Stimulated activated CD4-positive, alpha-beta T cell treated with anti-CD3 and anti-CD28 coated beads, Interleukin-4, amount 100 ng/mL, for 48 hours (primary cell): ENCODE measurements around the gene FAM118B.
"Not testable (repeated sequence)": the region's sequence is repeated elsewhere in the genome, so short reads cannot be mapped to it uniquely, and the experiment has no call there.

Experiments
- DNase-seq, 2 donors: peaks; one replicate each; pipeline ENCODE4 v3.0.0-alpha.2; 2020; ENCODE audit warnings: low read depth in 2 of 2

Gene FAM118B

DNA sequence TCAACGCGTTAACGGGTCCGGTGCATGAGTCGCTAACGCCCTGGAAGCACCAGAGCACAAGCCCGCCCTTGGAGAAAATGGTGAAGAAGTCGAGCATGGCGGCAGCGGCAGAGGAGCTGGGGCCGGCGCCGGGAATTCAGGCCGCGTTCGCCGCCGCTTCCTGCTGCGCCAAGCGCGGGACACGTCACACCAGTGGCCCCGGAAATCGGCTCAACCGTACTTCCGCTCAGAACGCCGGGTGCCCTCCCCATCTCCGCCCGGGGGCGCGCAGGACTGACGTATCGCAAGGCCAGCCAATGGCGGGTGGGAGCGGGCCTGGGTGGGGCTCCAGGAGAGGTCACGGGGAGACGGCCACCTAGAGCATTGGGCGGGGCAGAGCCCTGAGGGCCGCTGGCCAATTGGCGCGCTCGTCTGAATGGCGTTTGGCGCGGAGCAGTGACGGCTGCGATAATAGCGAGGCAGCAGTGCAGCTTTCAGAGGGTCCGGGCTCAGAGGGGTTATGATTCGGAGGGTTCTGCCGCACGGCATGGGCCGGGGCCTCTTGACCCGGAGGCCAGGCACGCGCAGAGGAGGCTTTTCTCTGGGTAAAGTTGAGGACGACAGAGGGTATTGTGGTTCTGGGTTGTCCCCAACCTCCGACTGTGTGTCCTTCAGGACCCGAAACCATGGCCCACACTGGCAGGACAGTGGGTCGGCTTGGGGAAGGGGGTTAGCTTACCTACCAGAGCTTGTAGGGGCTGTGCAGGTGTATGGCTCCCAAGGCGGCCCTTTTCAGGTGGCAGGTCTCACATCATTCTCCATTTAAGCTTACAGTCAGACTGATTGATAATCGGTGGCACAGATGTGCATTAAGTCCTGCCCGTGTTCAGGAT is 57.4 kb downstream of the FAM118B start, which contains the start of the genes FOXRED1 and SRPRA:
FOXRED1 (plus strand) TSS at position 447 of the 872 bp plus-strand sequence; CDS start at position 500, 53 bp downstream.
SRPRA (minus strand) TSS at position 188 of the 872 bp plus-strand sequence; CDS start at position 97, 91 bp downstream.
- DNase-seq: peak; percentile 99 to 100

GRCh38 chr11:126277322-126277721 is 65.7 kb downstream of the FAM118B start:
- no peak for DNase-seq

DNA sequence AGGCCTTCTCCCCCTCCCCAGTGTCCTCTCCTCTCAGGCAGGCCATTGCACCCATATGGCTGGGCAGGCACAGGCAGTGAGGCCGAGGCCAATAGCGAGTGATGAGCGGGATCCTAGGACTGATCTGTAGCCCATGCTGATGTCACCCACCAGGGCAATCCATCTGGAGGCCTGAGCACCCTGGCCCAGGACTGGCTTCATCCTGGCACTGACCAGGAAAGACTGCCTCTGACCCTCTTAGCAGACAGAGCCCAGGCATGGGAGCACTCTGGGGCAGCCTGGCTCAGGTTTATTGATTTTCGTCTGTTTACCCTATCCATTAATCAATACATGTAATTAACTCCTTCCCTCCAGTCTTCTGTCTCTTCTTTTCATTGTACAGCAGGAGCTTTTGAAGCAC is 66.2 kb downstream of the FAM118B start:
- no peak for DNase-seq

GRCh38 chr11:126279191-126279590 is 67.6 kb downstream of the FAM118B start:
- DNase-seq: no peak

DNA sequence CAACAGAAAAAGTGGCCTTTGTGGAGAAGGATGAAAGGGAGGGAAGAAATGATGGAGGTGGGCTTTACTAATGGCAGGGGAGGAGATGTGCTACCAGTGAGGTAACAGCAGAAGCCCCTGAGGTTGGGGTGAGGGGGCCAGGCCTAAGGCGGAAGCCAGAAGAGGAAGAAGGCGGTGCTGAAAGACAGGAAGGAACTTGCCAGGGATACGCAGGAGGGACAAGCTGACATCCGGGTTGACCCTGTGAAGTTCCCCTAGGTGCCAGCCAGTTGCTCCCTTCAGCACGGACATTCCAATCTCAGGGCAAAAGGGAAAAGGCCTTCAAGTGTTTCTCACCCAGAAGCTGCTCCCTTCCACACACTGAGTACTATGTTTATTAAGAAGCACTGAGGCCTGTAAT is 69.0 kb downstream of the FAM118B start:
- no peak for DNase-seq

DNA sequence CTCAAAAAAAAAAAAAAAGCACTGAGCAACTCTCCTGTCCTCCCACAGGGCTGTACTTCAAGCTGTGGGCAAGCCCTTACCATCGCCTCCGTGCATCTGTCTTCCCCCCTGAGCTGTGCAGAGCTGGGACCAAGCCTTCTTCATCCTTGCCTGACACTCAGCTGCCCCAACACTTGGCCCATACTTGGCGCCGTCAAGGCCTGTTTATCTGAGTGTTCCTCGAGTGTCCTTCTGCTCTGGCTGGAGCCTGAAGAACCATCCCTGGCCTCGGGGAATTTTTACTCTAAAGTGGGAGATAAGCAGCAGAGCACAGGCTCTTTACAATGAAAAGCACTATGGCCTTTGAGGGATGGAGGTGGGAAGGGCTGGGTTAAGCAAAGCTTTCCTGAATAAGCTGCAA is 69.7 kb downstream of the FAM118B start:
- DNase-seq: no peak

DNA sequence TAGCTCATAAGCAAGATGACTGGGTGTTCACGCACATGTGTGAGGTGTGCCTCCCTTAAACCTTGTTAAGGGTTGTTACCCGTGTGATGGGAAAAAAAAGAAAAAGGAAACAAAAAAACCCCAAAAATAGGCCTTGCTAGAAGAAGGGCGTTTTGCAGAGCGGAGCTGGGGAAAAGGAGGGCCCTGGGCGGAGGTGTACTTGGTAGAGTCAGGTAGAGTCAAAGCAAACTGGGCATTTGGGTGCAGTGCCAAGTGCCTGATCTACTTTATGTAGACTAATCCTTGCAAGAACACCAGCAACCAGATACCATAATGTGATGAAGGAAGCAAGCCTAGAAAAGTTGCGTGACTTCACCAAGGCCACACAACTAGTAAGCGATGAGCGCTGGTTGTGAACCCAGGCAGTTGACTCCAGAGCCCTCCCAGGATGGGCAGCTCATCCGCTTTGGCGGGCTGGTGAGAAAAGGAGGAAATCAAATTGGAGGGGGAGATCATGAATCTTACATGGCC is 70.1 kb downstream of the FAM118B start:
- DNase-seq: no peak

GRCh38 chr11:126282361-126282735 is 70.8 kb downstream of the FAM118B start:
- no peak for DNase-seq

GRCh38 chr11:126282736-126283591 is 71.4 kb downstream of the FAM118B start, which contains the start of gene TIRAP:
TSS of gene TIRAP (plus strand) at chr11:126283093. CDS start at chr11:126290895, 7,802 bp downstream.
- peak; percentile 37 to 40 for DNase-seq

GRCh38 chr11:126284829-126285228 is 73.2 kb downstream of the FAM118B start:
- peak; percentile 85 to 86 for DNase-seq

GRCh38 chr11:126288237-126288636 is 76.7 kb downstream of the FAM118B start:
- DNase-seq: no peak

- no peak for DNase-seq
Measured at GRCh38 chr11:126290887-126291286, 79.3 kb downstream of the FAM118B start.

GRCh38 chr11:126293726-126294125 is 82.1 kb downstream of the FAM118B start:
- DNase-seq: no peak

DNA sequence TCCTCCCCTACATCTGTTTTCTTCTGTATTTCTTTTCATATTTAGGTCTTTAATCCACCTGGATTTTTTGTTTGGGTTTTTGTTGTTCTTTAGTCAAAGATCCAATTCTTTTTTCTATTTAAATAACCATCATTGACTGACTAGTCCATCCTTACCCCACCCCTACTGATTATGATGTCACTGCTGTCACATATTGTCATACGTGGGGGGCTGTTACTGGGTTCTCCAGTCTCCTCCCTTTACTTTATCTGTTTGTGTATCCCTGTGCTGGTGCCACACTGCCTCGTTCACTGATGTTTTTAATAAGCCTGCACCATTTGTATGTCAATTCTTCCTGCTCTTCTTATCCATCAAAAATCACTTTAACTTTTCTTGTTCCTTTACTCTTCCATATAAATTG is 85.4 kb downstream of the FAM118B start:
- DNase-seq: no peak

- peak; percentile 74 to 84 for DNase-seq
Measured at GRCh38 chr11:126303623-126304456, 92.3 kb downstream of the FAM118B start, which contains the start of gene DCPS. TSS of gene DCPS (plus strand) at chr11:126304060. CDS start at chr11:126304081, 21 bp downstream.

GRCh38 chr11:126304457-126305075 is 93.0 kb downstream of the FAM118B start:
- no peak for DNase-seq

DNA sequence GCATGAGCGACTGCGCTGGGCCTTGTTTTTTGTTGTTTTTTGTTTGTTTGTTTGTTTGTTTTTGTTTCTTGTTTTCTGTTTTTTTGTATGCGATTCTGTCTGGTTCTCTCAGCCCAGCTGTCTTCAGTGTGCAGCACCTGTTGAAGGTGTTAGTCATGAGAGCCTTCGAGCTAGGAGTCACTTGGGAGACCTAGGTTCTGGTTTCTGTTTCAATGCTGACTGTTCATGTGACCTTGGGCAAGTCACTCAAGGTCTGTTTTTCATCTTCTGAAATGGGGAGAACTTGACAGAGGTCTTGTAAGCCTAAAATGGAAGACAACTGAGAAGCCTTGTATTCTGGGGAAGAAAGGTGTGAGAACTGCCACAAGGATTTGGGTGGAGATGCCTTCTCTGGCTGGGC is 94.1 kb downstream of the FAM118B start:
- DNase-seq: no peak

DNA sequence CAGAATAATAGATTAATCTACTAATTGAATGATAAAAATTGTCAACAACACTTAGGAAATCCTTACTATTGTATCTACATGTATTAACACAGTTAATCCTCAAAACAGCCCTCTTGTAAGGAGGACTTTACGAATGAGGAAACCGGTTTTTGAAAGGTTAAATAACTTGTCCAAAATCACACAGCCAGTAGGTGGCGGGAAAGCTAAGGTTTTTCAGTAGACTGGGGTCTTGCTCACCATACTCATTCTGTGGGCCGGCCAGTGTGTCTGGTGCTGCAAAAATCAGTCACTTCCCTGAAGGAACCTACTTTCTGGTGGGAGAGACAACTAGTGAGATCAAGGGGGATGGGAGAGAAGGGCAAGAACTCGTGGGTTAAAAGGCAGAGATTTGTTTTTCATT is 96.1 kb downstream of the FAM118B start:
- no peak for DNase-seq

DNA sequence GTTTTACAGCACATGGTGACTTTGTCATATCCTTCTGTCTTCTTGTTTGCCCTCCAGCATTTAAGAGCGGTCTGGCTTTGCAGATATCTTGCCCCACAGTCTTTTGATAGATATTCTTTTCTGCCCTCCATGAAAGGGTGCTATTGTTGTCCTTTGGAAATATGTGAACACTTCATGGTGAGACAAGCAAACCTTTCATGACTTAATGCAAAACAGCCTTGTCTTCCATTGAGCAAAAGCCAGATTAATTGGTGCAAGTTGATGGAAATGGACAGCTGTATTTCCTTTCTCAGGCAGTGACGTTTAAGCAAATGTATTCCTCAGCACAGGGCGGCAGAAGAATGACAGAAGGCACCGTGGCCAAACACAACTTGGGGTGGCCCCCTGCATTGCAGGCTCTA is 96.7 kb downstream of the FAM118B start:
- no peak for DNase-seq

GRCh38 chr11:126308771-126309170 is 97.2 kb downstream of the FAM118B start:
- DNase-seq: not testable (repeated sequence)
